ENCODE measurements around the gene KATNAL2. TPM values are rescaled to one million over a fixed set of nuclear protein-coding genes. Genes with fewer than 3 reads are reported as not detected.

KATNAL2 gene
- total RNA-seq, 6 experiments from 2014 or later: 0.38 to 0.92 (median 0.66) TPM

DNA sequence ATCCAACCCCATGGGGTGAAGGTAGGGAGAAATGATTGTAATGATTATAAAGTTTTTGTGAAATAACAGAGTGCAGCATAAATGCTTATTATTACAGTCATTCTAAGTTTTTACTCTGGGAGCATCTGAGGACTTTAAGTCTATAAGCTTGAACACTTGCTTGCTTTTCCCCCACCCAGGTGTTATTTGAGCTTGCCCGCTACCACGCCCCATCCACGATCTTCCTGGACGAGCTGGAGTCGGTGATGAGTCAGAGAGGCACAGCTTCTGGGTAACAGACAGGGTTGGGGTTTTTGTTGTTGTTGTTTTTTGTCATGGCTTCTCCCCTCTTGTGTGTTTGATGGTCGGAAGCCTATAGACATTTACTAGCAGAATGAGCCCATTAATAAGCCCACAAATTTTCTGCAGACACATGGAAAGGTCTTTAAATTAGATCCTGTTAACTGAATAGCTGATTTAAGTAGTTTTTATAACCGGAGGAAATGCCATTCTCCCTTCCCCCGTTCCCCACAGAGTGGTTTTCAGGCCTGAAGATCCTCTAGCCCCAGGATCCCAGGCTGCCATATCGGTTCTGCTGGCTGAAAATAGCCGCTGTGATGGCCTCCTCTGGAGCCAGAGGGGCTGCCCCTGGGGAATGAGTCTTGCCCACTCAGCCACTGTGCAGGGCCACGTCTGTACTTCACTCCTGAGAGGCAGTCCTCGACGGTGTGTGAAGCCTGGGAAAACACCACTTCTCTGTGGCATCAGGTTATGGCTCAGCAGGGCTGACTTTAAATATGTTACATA is 157.9 kb downstream of the KATNAL2 start:
- TF ChIP-seq, protein P1, sequence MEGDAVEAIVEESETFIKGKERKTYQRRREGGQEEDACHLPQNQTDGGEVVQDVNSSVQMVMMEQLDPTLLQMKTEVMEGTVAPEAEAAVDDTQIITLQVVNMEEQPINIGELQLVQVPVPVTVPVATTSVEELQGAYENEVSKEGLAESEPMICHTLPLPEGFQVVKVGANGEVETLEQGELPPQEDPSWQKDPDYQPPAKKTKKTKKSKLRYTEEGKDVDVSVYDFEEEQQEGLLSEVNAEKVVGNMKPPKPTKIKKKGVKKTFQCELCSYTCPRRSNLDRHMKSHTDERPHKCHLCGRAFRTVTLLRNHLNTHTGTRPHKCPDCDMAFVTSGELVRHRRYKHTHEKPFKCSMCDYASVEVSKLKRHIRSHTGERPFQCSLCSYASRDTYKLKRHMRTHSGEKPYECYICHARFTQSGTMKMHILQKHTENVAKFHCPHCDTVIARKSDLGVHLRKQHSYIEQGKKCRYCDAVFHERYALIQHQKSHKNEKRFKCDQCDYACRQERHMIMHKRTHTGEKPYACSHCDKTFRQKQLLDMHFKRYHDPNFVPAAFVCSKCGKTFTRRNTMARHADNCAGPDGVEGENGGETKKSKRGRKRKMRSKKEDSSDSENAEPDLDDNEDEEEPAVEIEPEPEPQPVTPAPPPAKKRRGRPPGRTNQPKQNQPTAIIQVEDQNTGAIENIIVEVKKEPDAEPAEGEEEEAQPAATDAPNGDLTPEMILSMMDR (IDR thresholded peaks at IDR 0.05): no peak
- Mint-ChIP-seq H3K4me3 (peak overlapping the region; percentile 56), H3K9me3 (no peaks in the 10 kb centered on the region), H3K4me1 (ENCODE audit: low read depth) (peaks cover 9% of the 10 kb centered on the region), H3K36me3 (ENCODE audit: low read depth) (no peaks in the 10 kb centered on the region), H3K27me3 (ENCODE audit: insufficient read depth) (peaks cover 11% of the 10 kb centered on the region), H3K27ac (peak overlapping the region; percentile 29; the same call in 1 of the 2 replicates)
- peak; percentile 3 for DNase-seq

DNA sequence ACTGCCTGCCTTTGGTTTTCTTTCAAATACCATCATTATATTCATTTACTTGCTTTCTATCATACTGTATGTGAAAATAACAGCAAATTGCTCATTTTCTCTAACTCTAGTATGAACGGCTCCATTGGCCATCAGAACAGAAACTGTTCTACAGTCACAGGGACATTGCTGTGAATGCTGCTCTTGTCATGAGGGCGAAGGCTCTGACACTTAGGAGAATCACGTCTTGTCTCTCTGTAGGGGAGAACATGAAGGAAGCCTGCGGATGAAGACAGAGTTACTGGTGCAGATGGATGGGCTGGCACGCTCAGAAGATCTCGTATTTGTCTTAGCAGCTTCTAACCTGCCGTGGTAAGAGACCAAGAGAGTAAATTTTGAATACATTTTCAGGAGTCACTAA is 159.7 kb downstream of the KATNAL2 start:
- Mint-ChIP-seq H3K4me1 (ENCODE audit: low read depth) (peaks cover 9% of the 10 kb centered on the region), H3K27ac (no peak overlapping the region), H3K36me3 (ENCODE audit: low read depth) (no peaks in the 10 kb centered on the region), H3K4me3 (no peak overlapping the region), H3K27me3 (ENCODE audit: insufficient read depth) (peaks cover 4% of the 10 kb centered on the region), H3K9me3 (no peaks in the 10 kb centered on the region)
- TF ChIP-seq, protein P1 (IDR thresholded peaks at IDR 0.05): no peak
- no peak for DNase-seq

DNA sequence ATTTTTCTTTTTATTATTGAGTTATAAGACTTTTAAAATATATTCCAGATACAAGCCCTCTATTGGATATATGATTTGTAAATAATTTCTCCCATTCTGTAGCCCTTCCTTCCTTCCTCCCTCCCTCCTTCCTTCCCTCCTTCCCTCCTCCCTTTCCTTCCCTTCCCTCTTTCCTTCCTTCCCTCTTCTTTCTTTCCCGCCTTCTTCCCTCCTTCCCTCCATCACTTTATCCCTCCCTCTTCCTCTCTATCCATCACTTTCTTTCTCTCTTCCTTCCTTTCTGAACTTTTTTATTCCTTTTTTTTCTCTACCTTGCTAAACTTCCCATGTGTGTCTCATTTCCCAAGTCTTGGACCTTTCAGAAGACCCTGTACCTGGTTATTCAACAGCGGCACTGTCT is 163.5 kb downstream of the KATNAL2 start:
- H3K9me3 Mint-ChIP-seq: no peaks in the 10 kb centered on the region
- DNase-seq: no peak
- H3K27ac Mint-ChIP-seq: no peak overlapping the region
- no peaks in the 10 kb centered on the region for H3K4me1 Mint-ChIP-seq (ENCODE audit: low read depth)
- H3K27me3 Mint-ChIP-seq (ENCODE audit: insufficient read depth): peaks cover 4% of the 10 kb centered on the region
- H3K36me3 Mint-ChIP-seq (ENCODE audit: low read depth): no peaks in the 10 kb centered on the region
- TF ChIP-seq, protein P1 (IDR thresholded peaks at IDR 0.05): no peak
- H3K4me3 Mint-ChIP-seq: no peak overlapping the region

DNA sequence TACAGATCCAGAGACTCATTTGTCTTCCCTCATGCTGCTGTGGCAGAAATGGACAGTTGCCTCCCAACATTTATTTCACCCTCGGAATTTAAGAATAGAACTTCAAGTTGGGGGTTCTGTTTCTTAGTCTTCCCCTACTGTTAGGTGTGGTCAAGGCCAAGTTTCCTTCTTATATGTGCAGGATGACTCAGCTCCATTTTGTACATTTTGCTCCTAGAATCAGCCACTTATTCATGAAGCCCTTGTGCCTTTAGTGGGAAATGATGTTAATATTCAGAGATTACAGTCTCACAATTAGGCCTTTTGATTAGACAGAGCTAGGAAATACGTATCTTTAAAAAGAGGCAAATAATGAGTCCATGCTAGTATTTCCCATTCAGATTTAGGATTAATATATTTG is 164.2 kb downstream of the KATNAL2 start:
- Mint-ChIP-seq H3K27me3 (ENCODE audit: insufficient read depth) (peaks cover 9% of the 10 kb centered on the region), H3K27ac (no peak overlapping the region), H3K4me1 (ENCODE audit: low read depth) (no peaks in the 10 kb centered on the region), H3K36me3 (ENCODE audit: low read depth) (no peaks in the 10 kb centered on the region), H3K4me3 (no peak overlapping the region), H3K9me3 (no peaks in the 10 kb centered on the region)
- no peak for DNase-seq
- TF ChIP-seq, protein P1 (IDR thresholded peaks at IDR 0.05): no peak

DNA sequence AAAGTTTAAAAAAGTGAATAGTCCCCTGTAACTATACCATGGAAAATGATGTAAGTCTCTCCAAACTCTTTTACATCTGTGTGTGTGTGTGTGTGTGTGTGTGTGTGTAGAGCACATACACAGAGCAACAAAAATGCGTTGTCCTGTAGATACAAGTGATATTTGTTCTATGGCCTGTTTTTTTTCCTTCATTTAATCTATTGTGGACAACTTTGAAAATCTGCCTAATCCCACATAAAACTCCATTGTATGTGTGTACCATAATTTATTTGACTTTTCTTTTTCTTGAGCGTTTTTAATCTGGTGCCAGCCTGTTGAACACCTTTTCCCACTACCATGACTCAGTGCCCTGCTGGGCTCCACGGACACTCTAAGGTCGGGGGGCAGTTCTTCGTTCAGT is 170.3 kb downstream of the KATNAL2 start:
- Mint-ChIP-seq H3K9me3 (no peaks in the 10 kb centered on the region), H3K27ac (no peak overlapping the region), H3K27me3 (ENCODE audit: insufficient read depth) (peaks cover 4% of the 10 kb centered on the region; the same call in 1 of the 2 replicates), H3K4me1 (ENCODE audit: low read depth) (no peaks in the 10 kb centered on the region), H3K4me3 (no peak overlapping the region), H3K36me3 (ENCODE audit: low read depth) (no peaks in the 10 kb centered on the region)
- no peak for DNase-seq
- TF ChIP-seq, protein P1 (IDR thresholded peaks at IDR 0.05): no peak
